Measurements from ENCODE around the gene HLA-E.

DNA sequence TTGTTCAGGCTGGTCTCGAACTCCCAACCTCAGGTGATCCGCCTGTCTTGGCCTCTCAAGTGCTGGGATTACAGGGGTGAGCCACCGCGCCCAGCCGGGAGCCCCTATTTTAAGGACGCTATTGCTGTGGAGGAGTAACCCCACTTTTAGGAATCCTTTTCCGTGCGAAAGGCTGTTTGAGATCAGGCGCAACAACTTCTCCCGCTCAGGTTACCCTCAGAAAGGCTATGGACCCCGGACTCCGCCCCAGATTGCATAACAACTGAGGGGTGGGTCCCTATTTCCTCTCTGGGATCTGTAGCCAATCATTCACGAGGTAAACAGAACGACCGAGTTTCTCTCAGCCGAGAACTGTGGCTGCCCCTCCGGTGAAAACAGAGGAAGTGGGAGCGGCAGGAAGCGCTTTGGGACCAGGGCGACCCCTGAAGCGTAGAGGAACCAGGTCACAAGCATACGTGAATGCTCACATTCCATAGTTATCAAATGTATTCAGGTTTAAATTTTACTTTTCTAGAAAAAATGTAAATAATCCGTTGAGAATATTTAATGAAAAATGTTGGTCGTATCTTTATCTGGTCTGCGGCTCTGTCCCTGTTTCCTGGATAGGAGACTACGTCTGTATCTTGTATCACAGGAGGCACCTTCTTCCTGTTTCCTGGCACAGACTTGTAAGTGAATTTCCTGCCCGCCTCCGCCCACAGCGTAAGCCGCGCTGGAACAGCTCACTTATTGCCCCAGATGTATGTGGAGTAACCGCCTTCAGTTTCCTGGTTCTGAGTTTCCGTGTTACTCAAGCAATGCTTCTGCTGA, 26.8 kb downstream of the HLA-E start:
- TF ChIP-seq, protein P1, sequence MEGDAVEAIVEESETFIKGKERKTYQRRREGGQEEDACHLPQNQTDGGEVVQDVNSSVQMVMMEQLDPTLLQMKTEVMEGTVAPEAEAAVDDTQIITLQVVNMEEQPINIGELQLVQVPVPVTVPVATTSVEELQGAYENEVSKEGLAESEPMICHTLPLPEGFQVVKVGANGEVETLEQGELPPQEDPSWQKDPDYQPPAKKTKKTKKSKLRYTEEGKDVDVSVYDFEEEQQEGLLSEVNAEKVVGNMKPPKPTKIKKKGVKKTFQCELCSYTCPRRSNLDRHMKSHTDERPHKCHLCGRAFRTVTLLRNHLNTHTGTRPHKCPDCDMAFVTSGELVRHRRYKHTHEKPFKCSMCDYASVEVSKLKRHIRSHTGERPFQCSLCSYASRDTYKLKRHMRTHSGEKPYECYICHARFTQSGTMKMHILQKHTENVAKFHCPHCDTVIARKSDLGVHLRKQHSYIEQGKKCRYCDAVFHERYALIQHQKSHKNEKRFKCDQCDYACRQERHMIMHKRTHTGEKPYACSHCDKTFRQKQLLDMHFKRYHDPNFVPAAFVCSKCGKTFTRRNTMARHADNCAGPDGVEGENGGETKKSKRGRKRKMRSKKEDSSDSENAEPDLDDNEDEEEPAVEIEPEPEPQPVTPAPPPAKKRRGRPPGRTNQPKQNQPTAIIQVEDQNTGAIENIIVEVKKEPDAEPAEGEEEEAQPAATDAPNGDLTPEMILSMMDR (IDR thresholded peaks at IDR 0.05) = peak in 1 of 3 donors; percentile 28
- TF ChIP-seq EP300 (IDR thresholded peaks at IDR 0.05) (peak; percentile 52), POLR2A (IDR thresholded peaks at IDR 0.05) (peak; percentile 76)
